K562 (cell line): Measurements from ENCODE around the gene DAB2IP. TPM values are rescaled to one million over a fixed set of nuclear protein-coding genes. Genes with fewer than 3 reads are reported as not detected.

ENCODE experiments used
- ATAC-seq: fragments of 200-7000 bp; cut with Tn5 transposase; 3 replicates; pipeline ENCODE4 v1.9.1; 2020; ENCODE audit warnings: moderate library complexity
- BruUV-seq: library from RNA; stranded (reverse); fragments of 400-500 nt; replicated peaks from 2 replicates; lab custom pipeline; 2021; lab: Mats Ljungman, UMichigan
- CTCF ChIA-PET: fragments of 300-600 bp; formaldehyde crosslinking; extraction: SDS; loops from one replicate; lab custom pipeline; 2021; ENCODE audit warnings: low intra/inter-chr PET ratio; lab: Yijun Ruan, JAX
- POLR2A ChIA-PET: fragments of 300-600, 350-650 bp; sonication (Branson Sonifier 250); formaldehyde crosslinking; extraction: SDS; loops from one replicate; lab custom pipeline; 2021; ENCODE audit warnings: antibody characterized with exemption, inconsistent platforms; lab: Yijun Ruan, JAX
- DNase-seq, 4 experiments: peaks; one replicate each; pipeline versions ENCODE4 v3.0.0 to v3.0.0-alpha.2; 2011 to 2018; ENCODE audit warnings: low spot score in 3 of 4, mixed read lengths in 3 of 4; ENCODE audit errors: extremely low read depth in 1 of 4
- FAIRE-seq: peaks from 2 replicates; lab custom pipeline; 2011; peaks lifted over from hg19 to GRCh38; lab: Jason Lieb, UNC
- H2AFZ ChIP-seq: 2 replicates; pipeline ENCODE4 v1.6.0; 2011; ENCODE audit warnings: low read depth, low read length, control low read depth, inconsistent platforms
- H3K27ac ChIP-seq: fragments of 200-600 bp; 3 replicates; pipeline ENCODE4 v1.8.0; 2011; ENCODE audit warnings: low read depth, mild to moderate bottlenecking, control low read depth, inconsistent platforms, low read length, moderate library complexity, mixed read lengths; ENCODE audit errors: extremely low read depth
- H3K27me3 ChIP-seq, 2 experiments: fragments of 300-600 bp in 1 of 2; 2 replicates in 1 of 2; 3 replicates in 1 of 2; pipeline versions ENCODE4 v1.6.0 to v1.8.0; 2011; ENCODE audit warnings: inconsistent platforms in 2 of 2, low read length in 2 of 2, mild to moderate bottlenecking in 1 of 2, mixed read lengths in 1 of 2, moderate library complexity in 1 of 2; ENCODE audit not compliant: control insufficient read depth in 2 of 2, insufficient read depth in 2 of 2
- H3K36me3 ChIP-seq: fragments of 300-600 bp; 3 replicates; pipeline ENCODE4 v1.8.0; 2011; ENCODE audit warnings: mild to moderate bottlenecking, low read length, inconsistent platforms; ENCODE audit not compliant: control insufficient read depth, insufficient read depth
- H3K4me1 ChIP-seq, 2 experiments: fragments of 200-600 bp in 1 of 2; replicated peaks in 1 of 2; 2 replicates in 1 of 2; 3 replicates in 1 of 2; pipeline versions ENCODE4 v1.5.1 to v1.8.0; 2011; ENCODE audit warnings: inconsistent platforms in 2 of 2, low read length in 2 of 2, mild to moderate bottlenecking in 1 of 2, mixed read lengths in 1 of 2, moderate library complexity in 1 of 2; ENCODE audit not compliant: control insufficient read depth in 2 of 2, insufficient read depth in 2 of 2
- H3K4me2 ChIP-seq: 2 replicates; pipeline ENCODE4 v1.6.1; 2011; ENCODE audit warnings: low read length, control low read depth, inconsistent platforms, mixed read lengths; ENCODE audit not compliant: insufficient read depth
- H3K4me3 ChIP-seq: fragments of 200-600 bp; sonication (generic), shearing (Covaris generic); 2 replicates; pipeline ENCODE4 v1.5.1; 2016; ENCODE audit warnings: control low read depth, inconsistent platforms
- H3K79me2 ChIP-seq: fragments of 200-600 bp; 3 replicates; pipeline ENCODE4 v1.8.0; 2011; ENCODE audit warnings: low read length, inconsistent platforms; ENCODE audit not compliant: control insufficient read depth, insufficient read depth
- H3K9ac ChIP-seq, 2 experiments: 2 replicates each; pipeline versions ENCODE4 v1.6.0 to v1.6.1; 2011; ENCODE audit warnings: low read depth in 2 of 2, low read length in 2 of 2, control low read depth in 1 of 2, inconsistent platforms in 1 of 2, mild to moderate bottlenecking in 1 of 2, mixed read lengths in 1 of 2; ENCODE audit not compliant: insufficient read depth in 1 of 2
- H3K9me1 ChIP-seq: one replicate; pipeline ENCODE4 v1.6.0; 2011; ENCODE audit warnings: inconsistent platforms, mild to moderate bottlenecking, low read length, moderate library complexity; ENCODE audit not compliant: control insufficient read depth, insufficient read depth
- H3K9me3 ChIP-seq: replicated peaks from 2 replicates; pipeline ENCODE4 v1.5.1; 2011; ENCODE audit warnings: low read depth, low read length, inconsistent platforms; ENCODE audit not compliant: control insufficient read depth, insufficient read depth
- H4K20me1 ChIP-seq: replicated peaks from 2 replicates; pipeline ENCODE4 v1.6.1; 2011; ENCODE audit warnings: low read length, inconsistent platforms, mixed read lengths; ENCODE audit not compliant: control insufficient read depth, insufficient read depth
- CEBPG ChIP-seq, 3 experiments: fragments of 200-800 bp in 1 of 3; sonication (Bioruptor generic) in 1 of 3; sonication (generic) in 1 of 3; formaldehyde crosslinking in 1 of 3; IDR thresholded peaks in 2 of 3; conservative IDR thresholded peaks in 1 of 3; 2 replicates each; pipeline versions ENCODE4 v1.6.1 to v1.8.0; 2016 to 2022; ENCODE audit warnings: missing compliant biosample characterization in 2 of 3, missing genetic modification characterization in 2 of 3, mild to moderate bottlenecking in 1 of 3, missing genetic modification reagents in 1 of 3
- COPS2 ChIP-seq: fragments of 450-650 bp; conservative IDR thresholded peaks from 2 replicates; pipeline ENCODE4 v1.6.1; 2016; ENCODE audit warnings: mild to moderate bottlenecking, moderate library complexity
- ELK1 ChIP-seq: sonication (generic); formaldehyde crosslinking; IDR thresholded peaks from 2 replicates; pipeline ENCODE4 v1.8.1; 2022; ENCODE audit warnings: missing genetic modification reagents
- ELK3 ChIP-seq: fragments of 450-650 bp; formaldehyde crosslinking; IDR thresholded peaks from 2 replicates; pipeline ENCODE4 v1.4.0; 2020; ENCODE audit warnings: mild to moderate bottlenecking
- MEF2A ChIP-seq: IDR thresholded peaks from 2 replicates; pipeline ENCODE4 v1.6.1; 2011; ENCODE audit warnings: low read depth, mild to moderate bottlenecking, low read length, moderate library complexity; ENCODE audit not compliant: control insufficient read depth
- NR4A1 ChIP-seq, 2 experiments: fragments of 250-450 bp in 1 of 2; fragments of 450-650 bp in 1 of 2; sonication (Bioruptor Pico) in 1 of 2; IDR thresholded peaks; 2 replicates each; pipeline versions ENCODE4 v1.4.0 to v1.6.1; 2016 to 2020; ENCODE audit warnings: mild to moderate bottlenecking in 2 of 2, missing compliant biosample characterization in 1 of 2, missing genetic modification characterization in 1 of 2, moderate library complexity in 1 of 2
- RFX1 ChIP-seq: fragments of 450-650 bp; IDR thresholded peaks from 2 replicates; pipeline ENCODE4 v1.6.1; 2016; ENCODE audit warnings: mild to moderate bottlenecking, moderate library complexity
- SUPT5H ChIP-seq: fragments of 450-650 bp; IDR thresholded peaks from 2 replicates; pipeline ENCODE4 v1.6.1; 2016
- ZNF140 ChIP-seq: fragments of 250-450 bp; sonication (Bioruptor Pico); IDR thresholded peaks from 2 replicates; pipeline ENCODE4 v1.8.0; 2021; ENCODE audit warnings: moderate library complexity, mild to moderate bottlenecking, inconsistent platforms
- ZNF277 ChIP-seq: fragments of 250-450 bp; sonication (Bioruptor Pico); IDR thresholded peaks from 2 replicates; pipeline ENCODE4 v1.8.0; 2022; ENCODE audit warnings: inconsistent platforms, mild to moderate bottlenecking, moderate library complexity, borderline replicate concordance
- WGBS: fragments of 100-300 bp; shearing (Covaris generic); methylation state at CpG from one replicate; pipeline ENCODE4 v1.1.6; 2016; ENCODE audit warnings: low coverage, mixed read lengths; ENCODE audit not compliant: insufficient coverage; ENCODE audit errors: missing lambda C conversion rate; 5-methylcytosine and 5-hydroxymethylcytosine counted together
- in situ Hi-C: fragments of 300-500 bp; cut with MboI; formaldehyde crosslinking; loops from 4 replicates; pipeline ENCODE4 v1.15.0; 2018; ENCODE audit warnings: inconsistent platforms, mixed read lengths
- intact Hi-C: fragments of 100-400 bp; cut with micrococcal nuclease; formaldehyde crosslinking; loops from 2 replicates; pipeline ENCODE4 v1.14.2; 2022
- polyA plus RNA-seq, 8 experiments: library from polyadenylated mRNA; depleted of rRNA in 4 of 8; stranded (reverse) in 5 of 8; unstranded in 3 of 8; fragments of >200 nt; fragmentation: Nextera tagmentation in 2 of 8; fragmentation: Illumina TruSeq in 1 of 8; extraction: Ambion mirVana in 2 of 8; extraction: Trizol in 1 of 8; gene quantifications; 2 replicates each; pipeline versions ENCODE4 v1.2.1 to v1.2.3, GENCODE V29; 2011 to 2014; ENCODE audit warnings: inconsistent platforms in 1 of 8, missing spikeins in 1 of 8
- total RNA-seq, 7 experiments: library from RNA; depleted of rRNA in 6 of 7; stranded (reverse); fragments of >200 nt in 6 of 7; fragmentation: Illumina TruSeq in 2 of 7; extraction: Trizol in 2 of 7; gene quantifications; 2 replicates each; pipeline versions ENCODE4 v1.2.1 to v1.2.3, GENCODE V29; 2011 to 2021; ENCODE audit warnings: low replicate concordance in 1 of 7

The DAB2IP gene
- total and polyA plus RNA-seq, 9 of the 15 experiments (the other 6 are each of a cell fraction or from before 2014, with no cell fraction given) = 0.04 to 0.31 (median 0.08) TPM; not detected in 5

GRCh38 chr9:121670431-121670830 lies 19.0 kb downstream of the DAB2IP start:
- H4K20me1 ChIP-seq = no peaks in the 10 kb centered on the region
- CTCF ChIA-PET = no interaction called here
- peaks cover 2 to 32% of the 10 kb centered on the region in 2 experiments; a peak in 4 of 5 replicates for H3K27me3 ChIP-seq
- no peaks in the 10 kb centered on the region for H3K79me2 ChIP-seq
- WGBS = 3% methylated on average over 5 of the region's 5 CpGs
- ATAC-seq (no peak), DNase-seq (no peak), FAIRE-seq (no peak)
- POLR2A ChIA-PET = interaction anchor here (1.2 kb wide), 1 partner anchor 11 kb away, joined by 5 read pairs; no protein-coding TSS in a partner anchor
- intact Hi-C loops (no loop called here), in situ Hi-C loops (no loop called here)
- TF ChIP-seq NR4A1 (CRISPR knock-in tag; IDR thresholded peaks at IDR 0.05) (no peak), NR4A1 (tag; IDR thresholded peaks at IDR 0.05) (no peak), ELK1 (CRISPR knock-in tag) (no peak)
- H3K36me3 ChIP-seq = no peaks in the 10 kb centered on the region
- no peak overlapping the region for H2AFZ ChIP-seq
- H3K9ac ChIP-seq = no peak overlapping the region
- H3K4me1 ChIP-seq = no peaks in the 10 kb centered on the region
- H3K4me2 ChIP-seq = no peak overlapping the region
- H3K4me3 ChIP-seq = no peak overlapping the region
- no peaks in the 10 kb centered on the region for H3K9me3 ChIP-seq
- H3K9me1 ChIP-seq = no peaks in the 10 kb centered on the region
- BruUV-seq = no TSS peak
- H3K27ac ChIP-seq = no peak overlapping the region

- FAIRE-seq (no peak), DNase-seq (peak in 2 of 4 experiments; percentile 23 to 33), ATAC-seq (no peak)
- no TSS peak for BruUV-seq
- Histone ChIP-seq H3K4me2 (no peak overlapping the region), H2AFZ (no peak overlapping the region), H3K27me3 (peaks cover 2 to 40% of the 10 kb centered on the region in 2 experiments; a peak in 4 of 5 replicates), H3K9me3 (no peaks in the 10 kb centered on the region), H3K27ac (no peak overlapping the region), H3K4me1 (no peaks in the 10 kb centered on the region), H3K9me1 (no peaks in the 10 kb centered on the region), H3K79me2 (no peaks in the 10 kb centered on the region), H3K4me3 (no peak overlapping the region), H3K9ac (no peak overlapping the region), H3K36me3 (no peaks in the 10 kb centered on the region), H4K20me1 (0 out of 2 replicates have a peak, but pooled peaks cover 3% of the 10 kb centered on the region)
- in situ Hi-C loops (no loop called here), intact Hi-C loops (no loop called here)
- POLR2A ChIA-PET = interaction anchor here (1.2 kb wide), 1 partner anchor 10 kb away, joined by 5 read pairs; no protein-coding TSS in a partner anchor
- no peak for TF ChIP-seq ZNF140 (CRISPR knock-in tag)
- TF ChIP-seq MEF2A = no peak
- no peak for TF ChIP-seq RFX1
- no peak for TF ChIP-seq ELK3 (CRISPR knock-in tag)
- TF ChIP-seq COPS2 = no peak
- TF ChIP-seq SUPT5H = no peak
- no peak for TF ChIP-seq ZNF277 (CRISPR knock-in tag)
- no peak for TF ChIP-seq CEBPG (CRISPR knock-in tag; IDR thresholded peaks at IDR 0.05)
- 0 out of 4 replicates have a peak, but pooled peaks of 1 of the 2 experiments have one; percentile 19 for TF ChIP-seq CEBPG (tag; conservative IDR thresholded peaks at IDR 0.05 in 1 of 2, IDR thresholded peaks at IDR 0.05 in 1 of 2)
- WGBS = 1% methylated on average over 5 of the region's 5 CpGs
- CTCF ChIA-PET = no interaction called here
Observed at GRCh38 chr9:121671612-121672155, 20.2 kb downstream of the DAB2IP start.
